Calu3 (cell line): ENCODE results near the gene TBX18. TPM values are rescaled to one million over a fixed set of nuclear protein-coding genes. Genes with fewer than 3 reads are reported as not detected.

Source experiments
- BruUV-seq: library from RNA; stranded (reverse); fragments of 400-500 nt; replicated peaks from 2 replicates; lab custom pipeline; 2021; lab: Mats Ljungman, UMichigan
- CTCF ChIA-PET: fragments of 300-600 bp; sonication (Branson Sonifier 250); formaldehyde crosslinking; loops from one replicate; lab custom pipeline; 2022; ENCODE audit warnings: antibody characterized with exemption; lab: Charles Lee
- DNase-seq: peaks from one replicate; pipeline ENCODE4 v3.0.0; 2022
- H3K27ac Mint-ChIP-seq: one replicate; pipeline ENCODE4 v1.8.0; 2022; ENCODE audit warnings: mixed read lengths; ENCODE audit not compliant: unreplicated experiment
- H3K27me3 Mint-ChIP-seq: one replicate; pipeline ENCODE4 v1.8.0; 2022; ENCODE audit warnings: mixed read lengths; ENCODE audit not compliant: unreplicated experiment
- H3K36me3 Mint-ChIP-seq: one replicate; pipeline ENCODE4 v1.8.0; 2022; ENCODE audit warnings: mild to moderate bottlenecking, moderate library complexity, mixed read lengths; ENCODE audit not compliant: insufficient read depth, unreplicated experiment
- H3K4me1 Mint-ChIP-seq: one replicate; pipeline ENCODE4 v1.8.0; 2022; ENCODE audit warnings: mild to moderate bottlenecking, low read depth, mixed read lengths; ENCODE audit not compliant: unreplicated experiment
- H3K4me3 Mint-ChIP-seq: one replicate; pipeline ENCODE4 v1.8.0; 2022; ENCODE audit warnings: mild to moderate bottlenecking, low read depth, moderate library complexity, mixed read lengths; ENCODE audit not compliant: unreplicated experiment
- H3K9me3 Mint-ChIP-seq: one replicate; pipeline ENCODE4 v1.8.0; 2022; ENCODE audit warnings: low read depth, mixed read lengths; ENCODE audit not compliant: unreplicated experiment
- intact Hi-C: fragments of 100-400 bp; cut with micrococcal nuclease; formaldehyde crosslinking; loops from one replicate; pipeline ENCODE4 v1.10.0; 2022; ENCODE audit not compliant: unreplicated experiment
- total RNA-seq: library from RNA; stranded (reverse); gene quantifications from 2 replicates; pipeline ENCODE4 v1.2.3, GENCODE V29; 2022
- TF ChIP-seq, protein P1 (sequence below): fragments of 200-600 bp; IDR thresholded peaks from one replicate; pipeline ENCODE4 v1.8.0; 2022; ENCODE audit warnings: antibody characterized with exemption; ENCODE audit not compliant: unreplicated experiment

Gene TBX18
- total RNA-seq, 1 experiment from 2014 or later, result 48.5 TPM

DNA sequence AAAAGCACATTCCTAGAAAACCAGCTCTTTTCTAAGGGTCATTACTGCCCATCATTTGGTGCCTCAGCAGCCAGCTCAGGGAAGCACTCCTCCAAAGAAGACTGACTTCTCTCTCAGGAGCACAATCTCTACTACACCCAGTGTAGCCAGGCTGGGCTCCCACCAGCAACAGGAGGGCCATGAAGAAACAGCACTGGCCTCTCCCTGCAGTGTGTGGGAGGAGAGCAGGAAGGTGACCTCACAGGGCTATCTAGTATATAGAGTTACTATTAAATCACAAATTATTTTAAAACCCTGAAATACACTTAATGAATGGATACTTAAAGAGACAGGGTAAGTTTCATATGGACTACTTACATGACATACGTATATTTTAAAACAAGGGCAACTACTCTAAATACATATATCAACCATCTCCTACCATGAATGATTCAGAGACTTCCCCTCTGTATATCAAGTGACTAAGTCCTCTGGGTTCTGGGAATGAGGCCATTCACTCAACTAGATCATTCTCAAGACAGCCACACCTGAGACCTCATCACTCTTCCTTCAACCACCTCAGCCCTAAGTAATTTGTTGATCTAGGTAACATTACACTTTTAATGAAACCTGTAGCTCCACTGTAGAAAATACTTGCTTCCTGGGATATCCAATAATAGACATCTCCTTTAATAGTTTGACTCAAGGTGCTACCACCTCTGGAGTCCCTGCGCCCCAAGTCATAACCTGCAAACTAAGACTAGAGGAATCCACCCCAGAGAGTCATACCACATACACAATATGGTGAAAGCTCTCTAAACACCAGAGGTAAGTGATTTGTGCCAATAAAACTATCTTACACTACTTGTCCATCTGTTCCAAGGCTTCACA is 25.2 kb downstream of the TBX18 start:
- no peak overlapping the region for H3K27ac Mint-ChIP-seq
- H3K4me1 Mint-ChIP-seq, result peaks cover 9% of the 10 kb centered on the region
- TF ChIP-seq, protein P1, sequence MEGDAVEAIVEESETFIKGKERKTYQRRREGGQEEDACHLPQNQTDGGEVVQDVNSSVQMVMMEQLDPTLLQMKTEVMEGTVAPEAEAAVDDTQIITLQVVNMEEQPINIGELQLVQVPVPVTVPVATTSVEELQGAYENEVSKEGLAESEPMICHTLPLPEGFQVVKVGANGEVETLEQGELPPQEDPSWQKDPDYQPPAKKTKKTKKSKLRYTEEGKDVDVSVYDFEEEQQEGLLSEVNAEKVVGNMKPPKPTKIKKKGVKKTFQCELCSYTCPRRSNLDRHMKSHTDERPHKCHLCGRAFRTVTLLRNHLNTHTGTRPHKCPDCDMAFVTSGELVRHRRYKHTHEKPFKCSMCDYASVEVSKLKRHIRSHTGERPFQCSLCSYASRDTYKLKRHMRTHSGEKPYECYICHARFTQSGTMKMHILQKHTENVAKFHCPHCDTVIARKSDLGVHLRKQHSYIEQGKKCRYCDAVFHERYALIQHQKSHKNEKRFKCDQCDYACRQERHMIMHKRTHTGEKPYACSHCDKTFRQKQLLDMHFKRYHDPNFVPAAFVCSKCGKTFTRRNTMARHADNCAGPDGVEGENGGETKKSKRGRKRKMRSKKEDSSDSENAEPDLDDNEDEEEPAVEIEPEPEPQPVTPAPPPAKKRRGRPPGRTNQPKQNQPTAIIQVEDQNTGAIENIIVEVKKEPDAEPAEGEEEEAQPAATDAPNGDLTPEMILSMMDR, result no peak
- intact Hi-C loops, result no loop called here
- BruUV-seq, result no TSS peak
- CTCF ChIA-PET, result interaction anchor here (0.9 kb wide), 1 partner anchor 34 kb away, joined by 3 read pairs; no protein-coding TSS in a partner anchor
- DNase-seq, result no peak
- H3K4me3 Mint-ChIP-seq, result no peak overlapping the region
- H3K27me3 Mint-ChIP-seq, result no peaks in the 10 kb centered on the region
- no peaks in the 10 kb centered on the region for H3K9me3 Mint-ChIP-seq
- H3K36me3 Mint-ChIP-seq, result peaks cover 11% of the 10 kb centered on the region

DNA sequence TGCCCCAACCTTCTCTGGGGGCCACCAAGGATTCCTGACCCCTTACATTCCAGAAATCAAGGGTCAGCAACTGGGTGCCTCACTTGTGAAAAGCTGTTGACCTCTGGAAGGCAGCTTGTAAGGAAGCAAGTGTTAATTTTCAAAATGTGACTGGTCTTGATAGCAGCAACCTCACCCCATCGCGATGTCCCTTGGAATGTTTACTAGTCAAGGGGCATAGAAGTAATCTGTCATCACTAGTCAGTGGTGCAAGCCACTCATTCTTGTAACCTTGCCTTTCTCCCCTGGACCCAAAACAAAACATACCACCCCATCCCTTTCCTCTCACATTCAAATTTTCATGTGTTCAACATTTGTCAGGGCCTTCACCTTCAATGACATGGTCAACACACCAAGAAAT is 30.5 kb downstream of the TBX18 start:
- H3K36me3 Mint-ChIP-seq, result peaks cover 11% of the 10 kb centered on the region
- H3K4me3 Mint-ChIP-seq, result no peak overlapping the region
- TF ChIP-seq, protein P1, result no peak
- no peaks in the 10 kb centered on the region for H3K27me3 Mint-ChIP-seq
- no peak for DNase-seq
- BruUV-seq, result no TSS peak
- intact Hi-C loops, result no loop called here
- no peak overlapping the region for H3K27ac Mint-ChIP-seq
- H3K9me3 Mint-ChIP-seq, result no peaks in the 10 kb centered on the region
- CTCF ChIA-PET, result no interaction called here
- H3K4me1 Mint-ChIP-seq, result no peaks in the 10 kb centered on the region

DNA sequence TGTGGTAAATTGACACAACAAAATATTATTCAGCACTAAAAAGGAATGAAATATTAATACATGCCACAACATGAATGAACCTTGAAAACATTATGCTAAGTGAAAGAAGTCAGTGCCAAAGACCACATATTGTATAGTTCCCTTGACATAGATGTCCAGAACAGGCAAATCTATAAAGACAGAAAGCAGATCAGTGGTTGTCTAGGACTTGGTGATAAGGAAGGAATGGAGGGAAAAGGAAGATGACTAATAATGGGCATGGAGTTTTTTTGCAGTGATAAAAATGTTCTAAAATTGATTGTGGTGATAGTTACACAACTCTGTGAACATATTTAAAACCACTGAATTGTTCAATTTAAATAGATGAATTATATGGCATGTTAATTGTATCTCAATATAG is 32.5 kb downstream of the TBX18 start:
- CTCF ChIA-PET, result no interaction called here
- no peaks in the 10 kb centered on the region for H3K27me3 Mint-ChIP-seq
- TF ChIP-seq, protein P1, result no peak
- DNase-seq, result no peak
- intact Hi-C loops, result no loop called here
- H3K9me3 Mint-ChIP-seq, result no peaks in the 10 kb centered on the region
- no TSS peak for BruUV-seq
- no peaks in the 10 kb centered on the region for H3K4me1 Mint-ChIP-seq
- no peak overlapping the region for H3K27ac Mint-ChIP-seq
- no peak overlapping the region for H3K4me3 Mint-ChIP-seq
- peaks cover 1% of the 10 kb centered on the region for H3K36me3 Mint-ChIP-seq

DNA sequence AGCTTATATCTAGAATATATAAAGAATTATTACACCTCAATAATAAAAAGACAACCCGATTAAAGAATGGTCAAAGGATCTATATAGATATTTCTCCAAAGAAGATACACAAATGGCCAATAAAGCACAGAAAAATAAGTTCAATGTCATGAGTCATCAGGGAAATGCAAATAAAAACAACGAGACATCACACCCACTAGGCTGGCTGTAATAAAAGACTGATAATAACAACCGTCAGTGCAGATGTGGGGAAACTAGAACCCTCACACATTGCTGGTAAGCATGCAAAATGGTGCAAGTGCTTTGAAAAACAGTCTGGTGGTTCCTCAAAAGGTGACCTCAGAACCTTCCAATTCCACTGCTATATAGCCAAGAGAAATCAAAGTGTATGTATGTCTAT is 33.0 kb downstream of the TBX18 start:
- TF ChIP-seq, protein P1, result no peak
- intact Hi-C loops, result no loop called here
- no peak for DNase-seq
- H3K4me3 Mint-ChIP-seq, result no peak overlapping the region
- no peaks in the 10 kb centered on the region for H3K27me3 Mint-ChIP-seq
- no peaks in the 10 kb centered on the region for H3K9me3 Mint-ChIP-seq
- CTCF ChIA-PET, result interaction anchor here (0.6 kb wide), 1 partner anchor 910 kb away, joined by 3 read pairs; no protein-coding TSS in a partner anchor
- no TSS peak for BruUV-seq
- no peak overlapping the region for H3K27ac Mint-ChIP-seq
- H3K4me1 Mint-ChIP-seq, result no peaks in the 10 kb centered on the region
- H3K36me3 Mint-ChIP-seq, result no peaks in the 10 kb centered on the region
